H1 (cell line): ENCODE data around the gene SFRP5. TPM values are rescaled to one million over a fixed set of nuclear protein-coding genes. Genes with fewer than 3 reads are reported as not detected.

Experiments used
- CTCF ChIA-PET: fragments of 300-600 bp; sonication (Branson Sonifier 250); formaldehyde crosslinking; loops from one replicate; lab custom pipeline; 2021; ENCODE audit not compliant: partially characterized antibody; lab: Charles Lee
- POLR2A ChIA-PET: fragments of 300-600 bp; sonication (Branson Sonifier 250); formaldehyde crosslinking; loops from one replicate; lab custom pipeline; 2021; ENCODE audit warnings: inconsistent platforms; ENCODE audit not compliant: partially characterized antibody; lab: Charles Lee
- DNase-seq, 2 experiments: peaks; one replicate each; pipeline versions ENCODE4 v3.0.0 to v3.0.0-alpha.2; 2010 to 2022; ENCODE audit warnings: low spot score in 2 of 2, low read depth in 1 of 2, mixed read lengths in 1 of 2
- FAIRE-seq: peaks from 2 replicates; lab custom pipeline; 2011; peaks lifted over from hg19 to GRCh38; lab: Jason Lieb, UNC
- H2AFZ ChIP-seq: 2 replicates; pipeline ENCODE4 v1.8.1; 2012; ENCODE audit warnings: low read length, inconsistent platforms
- H2AK5ac ChIP-seq: 2 replicates; pipeline ENCODE4 v1.6.1; 2013; ENCODE audit warnings: low read depth, low read length
- H2BK120ac ChIP-seq: replicated peaks from 2 replicates; pipeline ENCODE3; 2013; ENCODE audit warnings: low read depth, low read length, inconsistent platforms
- H2BK12ac ChIP-seq: 2 replicates; pipeline ENCODE4 v1.6.1; 2013; ENCODE audit warnings: low read depth, low read length
- H2BK15ac ChIP-seq: 2 replicates; pipeline ENCODE4 v1.6.1; 2013; ENCODE audit warnings: low read length
- H2BK20ac ChIP-seq: 2 replicates; pipeline ENCODE4 v1.6.1; 2013; ENCODE audit warnings: low read length
- H2BK5ac ChIP-seq: 2 replicates; pipeline ENCODE4 v1.6.1; 2013; ENCODE audit warnings: low read depth, low read length
- H3K14ac ChIP-seq: 2 replicates; pipeline ENCODE4 v1.6.1; 2013; ENCODE audit warnings: inconsistent platforms; ENCODE audit not compliant: insufficient read length
- H3K18ac ChIP-seq: 2 replicates; pipeline ENCODE4 v1.6.1; 2013; ENCODE audit warnings: low read length; ENCODE audit errors: extremely low read depth
- H3K23ac ChIP-seq: 2 replicates; pipeline ENCODE4 v1.6.1; 2013; ENCODE audit warnings: inconsistent platforms; ENCODE audit not compliant: insufficient read length
- H3K23me2 ChIP-seq: 2 replicates; pipeline ENCODE4 v1.6.1; 2013; ENCODE audit warnings: low read depth, low read length
- H3K27ac ChIP-seq: 2 replicates; pipeline ENCODE4 v1.6.1; 2011; ENCODE audit warnings: low read depth, low read length, inconsistent platforms
- H3K27me3 ChIP-seq, 4 experiments: replicated peaks in 1 of 4; 1 replicate in 1 of 4; 2 replicates in 3 of 4; pipeline versions ENCODE4 v1.6.1 to v1.8.1; 2011 to 2013; ENCODE audit warnings: low read length in 3 of 4, mild to moderate bottlenecking in 3 of 4, inconsistent platforms in 2 of 4, mixed read lengths in 2 of 4, moderate library complexity in 1 of 4; ENCODE audit not compliant: control insufficient read depth in 3 of 4, insufficient read depth in 3 of 4; ENCODE audit errors: extremely low read depth in 1 of 4
- H3K36me3 ChIP-seq, 4 experiments: 2 replicates each; pipeline versions ENCODE4 v1.6.1 to v1.8.1; 2011 to 2013; ENCODE audit warnings: mild to moderate bottlenecking in 4 of 4, low read length in 3 of 4, moderate library complexity in 2 of 4, control low read depth in 1 of 4, inconsistent platforms in 1 of 4; ENCODE audit not compliant: insufficient read depth in 4 of 4, control insufficient read depth in 2 of 4
- H3K4ac ChIP-seq: replicated peaks from 2 replicates; pipeline ENCODE3; 2013; ENCODE audit warnings: low read length, low read depth, mixed read lengths, inconsistent platforms; ENCODE audit not compliant: insufficient read length
- H3K4me1 ChIP-seq, 4 experiments: replicated peaks in 1 of 4; 1 replicate in 1 of 4; 2 replicates in 3 of 4; pipeline versions ENCODE4 v1.6.1 to v1.8.1; 2011 to 2013; ENCODE audit warnings: low read length in 3 of 4, inconsistent platforms in 2 of 4, mixed read lengths in 1 of 4; ENCODE audit not compliant: insufficient read depth in 4 of 4, control insufficient read depth in 3 of 4
- H3K4me2 ChIP-seq, 2 experiments: 2 replicates each; pipeline versions ENCODE4 v1.6.1 to v1.8.1; 2011 to 2013; ENCODE audit warnings: low read depth in 2 of 2, low read length in 2 of 2, control low read depth in 1 of 2, inconsistent platforms in 1 of 2, mild to moderate bottlenecking in 1 of 2; ENCODE audit not compliant: insufficient read depth in 1 of 2
- H3K4me3 ChIP-seq, 4 experiments: fragments of 200-600, 300-600 bp in 1 of 4; sonication (generic), shearing (Covaris generic), sonication (Bioruptor Twin) in 1 of 4; 2 replicates each; pipeline versions ENCODE4 v1.5.1 to v1.8.1; 2011 to 2016; ENCODE audit warnings: low read length in 4 of 4, low read depth in 3 of 4, control low read depth in 2 of 4, inconsistent platforms in 2 of 4, mild to moderate bottlenecking in 2 of 4, mixed read lengths in 1 of 4, moderate library complexity in 1 of 4; ENCODE audit not compliant: insufficient read depth in 2 of 4; ENCODE audit errors: extremely low read depth in 1 of 4
- H3K56ac ChIP-seq: replicated peaks from 2 replicates; pipeline ENCODE3; 2013; ENCODE audit warnings: low read depth, mild to moderate bottlenecking, mixed read lengths, low read length, inconsistent platforms; ENCODE audit not compliant: insufficient read length
- H3K79me1 ChIP-seq: 2 replicates; pipeline ENCODE4 v1.6.1; 2013; ENCODE audit warnings: low read depth, low read length, control low read depth
- H3K79me2 ChIP-seq, 2 experiments: 2 replicates each; pipeline versions ENCODE4 v1.6.1 to v1.8.1; 2012 to 2013; ENCODE audit warnings: low read length in 2 of 2, mild to moderate bottlenecking in 2 of 2, inconsistent platforms in 1 of 2; ENCODE audit not compliant: insufficient read depth in 2 of 2, control insufficient read depth in 1 of 2
- H3K9ac ChIP-seq, 4 experiments: replicated peaks in 1 of 4; 1 replicate in 1 of 4; 2 replicates in 3 of 4; pipeline versions ENCODE4 v1.6.1 to v1.8.1; 2011 to 2013; ENCODE audit warnings: low read depth in 3 of 4, low read length in 3 of 4, control low read depth in 2 of 4, mild to moderate bottlenecking in 2 of 4, moderate library complexity in 2 of 4, inconsistent platforms in 1 of 4; ENCODE audit errors: extremely low read depth in 1 of 4
- H3K9me3 ChIP-seq, 2 experiments: 2 replicates each; pipeline versions ENCODE4 v1.6.1 to v1.8.1; 2012 to 2013; ENCODE audit warnings: mild to moderate bottlenecking in 2 of 2, moderate library complexity in 2 of 2, control low read depth in 1 of 2, inconsistent platforms in 1 of 2, low read depth in 1 of 2, low read length in 1 of 2, mixed read lengths in 1 of 2; ENCODE audit not compliant: insufficient read depth in 2 of 2
- H4K20me1 ChIP-seq, 2 experiments: replicated peaks in 1 of 2; 2 replicates each; pipeline versions ENCODE3 to v1.8.1; 2011 to 2013; ENCODE audit warnings: inconsistent platforms in 2 of 2, low read length in 2 of 2, mild to moderate bottlenecking in 1 of 2; ENCODE audit not compliant: insufficient read depth in 2 of 2, control insufficient read depth in 1 of 2
- H4K5ac ChIP-seq: 2 replicates; pipeline ENCODE4 v1.6.1; 2013; ENCODE audit warnings: low read length, low read depth, mixed read lengths, inconsistent platforms; ENCODE audit not compliant: insufficient read length
- H4K8ac ChIP-seq: 2 replicates; pipeline ENCODE4 v1.8.0; 2013; ENCODE audit warnings: mild to moderate bottlenecking, moderate library complexity, low read length, inconsistent platforms; ENCODE audit not compliant: insufficient read depth; ENCODE audit errors: extremely low read depth
- H4K91ac ChIP-seq: replicated peaks from 2 replicates; pipeline ENCODE3; 2013; ENCODE audit warnings: low read length, mixed read lengths, inconsistent platforms; ENCODE audit not compliant: insufficient read length
- BRCA1 ChIP-seq: IDR thresholded peaks from 2 replicates; pipeline ENCODE4 v1.6.1; 2012; ENCODE audit warnings: low read depth, low read length, improper control_type of control experiment
- CHD2 ChIP-seq: IDR thresholded peaks from 2 replicates; pipeline ENCODE4 v1.6.1; 2012; ENCODE audit warnings: low read length, improper control_type of control experiment
- GTF2F1 ChIP-seq: IDR thresholded peaks from 2 replicates; pipeline ENCODE4 v1.6.1; 2012; ENCODE audit warnings: low read depth, low read length, improper control_type of control experiment, borderline replicate concordance
- JUN ChIP-seq: IDR thresholded peaks from 2 replicates; pipeline ENCODE4 v1.6.1; 2011; ENCODE audit warnings: low read depth, mild to moderate bottlenecking, improper control_type of control experiment, low read length
- WGBS, 2 experiments: shearing (Covaris generic) in 1 of 2; methylation state at CpG; one replicate each; pipeline versions ENCODE4 v1.1.6 to v1.1.7; 2013 to 2015; ENCODE audit warnings: low lambda C conversion rate in 2 of 2, mixed read lengths in 2 of 2, inconsistent platforms in 1 of 2, low coverage in 1 of 2, missing lambda C conversion rate in 1 of 2; ENCODE audit not compliant: insufficient replicate concordance in 2 of 2, insufficient coverage in 1 of 2, insufficient read length in 1 of 2; ENCODE audit errors: extremely low coverage in 1 of 2, missing lambda C conversion rate in 1 of 2; 5-methylcytosine and 5-hydroxymethylcytosine counted together
- polyA plus RNA-seq, 7 experiments: library from polyadenylated mRNA; depleted of rRNA in 3 of 7; stranded (reverse) in 5 of 7; unstranded in 2 of 7; fragments of >200 nt in 5 of 7; fragments of 200-250 nt in 2 of 7; gene quantifications; 1 replicate in 5 of 7; 2 replicates in 1 of 7; 4 replicates in 1 of 7; pipeline versions ENCODE4 v1.2.1 to v1.2.3, GENCODE V29; 2011 to 2013; ENCODE audit warnings: missing spikeins in 2 of 7, mixed read lengths in 2 of 7
- total RNA-seq: library from RNA; stranded (reverse); fragmentation: NEBNext Ultra II Directional; extraction: Animal tissue kit (Norgen Biotek cat#: 25700); gene quantifications from 2 replicates; pipeline ENCODE4 v1.2.1, GENCODE V29; 2021
- TF ChIP-seq, protein P1 (sequence below): IDR thresholded peaks from 2 replicates; pipeline ENCODE4 v1.6.1; 2012; ENCODE audit warnings: low read length, inconsistent platforms

The SFRP5 gene
- total and polyA plus RNA-seq, 2 of the 8 experiments (the other 6 are each of a cell fraction or from before 2014, with no cell fraction given), result 3.9 to 5.9 TPM

DNA sequence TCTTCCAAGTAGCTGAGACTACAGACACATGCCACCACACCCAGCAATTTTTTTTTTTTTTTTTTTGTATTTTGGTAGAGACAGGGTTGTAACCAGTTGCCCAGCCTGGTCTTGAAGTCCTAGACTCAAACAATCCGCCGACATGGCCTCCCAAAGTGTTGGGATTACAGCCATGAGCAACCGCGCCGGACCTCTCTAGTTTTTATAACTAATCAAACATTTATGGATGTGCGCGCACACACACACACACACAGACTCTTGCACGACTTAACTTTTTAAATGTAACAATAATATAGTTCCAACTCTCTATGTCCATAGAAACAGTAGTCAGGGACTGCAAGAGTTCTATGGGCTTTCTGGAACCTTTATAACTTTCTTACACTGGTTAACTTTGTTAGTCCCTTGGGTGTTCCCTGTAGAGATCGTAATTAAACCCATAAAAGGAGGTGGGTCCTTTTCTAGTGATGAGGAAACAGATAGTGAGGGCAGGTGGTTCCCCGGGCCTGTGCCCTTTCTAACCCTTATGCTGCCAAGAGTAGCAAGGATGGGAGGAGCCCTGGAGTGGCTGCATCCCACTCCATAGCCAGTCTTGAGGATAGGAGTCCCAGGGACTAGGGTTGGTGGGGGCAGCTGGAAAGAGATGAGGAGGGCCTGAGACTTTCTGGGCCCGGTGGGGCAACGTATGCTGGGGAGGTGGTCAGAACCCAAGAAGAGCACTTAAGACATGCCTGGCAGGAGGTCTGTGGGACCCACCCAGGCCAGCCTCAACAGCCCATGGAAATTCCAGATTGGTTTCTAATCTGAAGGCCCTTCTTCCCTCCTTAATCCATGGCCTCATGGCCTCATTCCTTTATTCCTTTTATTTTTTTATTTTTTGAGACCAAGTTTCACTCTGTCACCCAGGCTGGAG lies 49.7 kb downstream of the SFRP5 start:
- Histone ChIP-seq H3K4me2 (no peak overlapping the region), H3K18ac (no peak overlapping the region), H3K79me1 (0 out of 2 replicates have a peak, but pooled peaks cover 2% of the 10 kb centered on the region), H4K8ac (no peak overlapping the region; the same call in 1 of the 2 replicates), H3K23ac (no peak overlapping the region), H2BK5ac (no peak overlapping the region), H3K23me2 (no peaks in the 10 kb centered on the region), H3K27ac (no peak overlapping the region), H2BK120ac (no peak overlapping the region), H3K9ac (no peak overlapping the region), H4K5ac (no peak overlapping the region), H3K56ac (no peak overlapping the region), H3K9me3 (no peaks in the 10 kb centered on the region), H3K4me1 (peaks cover 0 to 11% (median 7%) of the 10 kb centered on the region in 4 experiments; a peak in 4 of 7 replicates), H2BK15ac (no peak overlapping the region), H2BK20ac (no peak overlapping the region), H4K20me1 (no peaks in the 10 kb centered on the region), H2AFZ (no peak overlapping the region), H2AK5ac (no peak overlapping the region), H3K36me3 (peaks cover 0 to 13% (median 3%) of the 10 kb centered on the region in 4 experiments; a peak in 3 of 8 replicates), H3K14ac (no peak overlapping the region), H3K4ac (no peak overlapping the region), H2BK12ac (no peak overlapping the region), H3K27me3 (no peaks in the 10 kb centered on the region), H4K91ac (no peak overlapping the region), H3K79me2 (no peaks in the 10 kb centered on the region), H3K4me3 (no peak overlapping the region)
- CTCF ChIA-PET, result interaction anchor here (0.6 to 15.1 kb wide), 5 partner anchors 11 to 412 kb away, joined by 3 to 773 read pairs (median 23); partner anchors contain the start of genes MARVELD1 and R3HCC1L
- WGBS, 2 experiments, result 85% methylated on average over 12 of the region's 12 CpGs; no CpG with 5 or more reads in 1 of the 2 experiments
- DNase-seq (no peak), FAIRE-seq (no peak)
- TF ChIP-seq BRCA1 (no peak), GTF2F1 (no peak), JUN (no peak), CHD2 (no peak)
- TF ChIP-seq, protein P1, sequence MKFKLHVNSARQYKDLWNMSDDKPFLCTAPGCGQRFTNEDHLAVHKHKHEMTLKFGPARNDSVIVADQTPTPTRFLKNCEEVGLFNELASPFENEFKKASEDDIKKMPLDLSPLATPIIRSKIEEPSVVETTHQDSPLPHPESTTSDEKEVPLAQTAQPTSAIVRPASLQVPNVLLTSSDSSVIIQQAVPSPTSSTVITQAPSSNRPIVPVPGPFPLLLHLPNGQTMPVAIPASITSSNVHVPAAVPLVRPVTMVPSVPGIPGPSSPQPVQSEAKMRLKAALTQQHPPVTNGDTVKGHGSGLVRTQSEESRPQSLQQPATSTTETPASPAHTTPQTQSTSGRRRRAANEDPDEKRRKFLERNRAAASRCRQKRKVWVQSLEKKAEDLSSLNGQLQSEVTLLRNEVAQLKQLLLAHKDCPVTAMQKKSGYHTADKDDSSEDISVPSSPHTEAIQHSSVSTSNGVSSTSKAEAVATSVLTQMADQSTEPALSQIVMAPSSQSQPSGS, result no peak
- POLR2A ChIA-PET, result interaction anchor here (0.7 to 15.1 kb wide), 5 partner anchors 9 to 59 kb away, joined by 3 to 234 read pairs (median 7); partner anchors contain the start of genes AVPI1, MARVELD1 and ZFYVE27
